ENCODE measurements around the gene STOML1.

DNA sequence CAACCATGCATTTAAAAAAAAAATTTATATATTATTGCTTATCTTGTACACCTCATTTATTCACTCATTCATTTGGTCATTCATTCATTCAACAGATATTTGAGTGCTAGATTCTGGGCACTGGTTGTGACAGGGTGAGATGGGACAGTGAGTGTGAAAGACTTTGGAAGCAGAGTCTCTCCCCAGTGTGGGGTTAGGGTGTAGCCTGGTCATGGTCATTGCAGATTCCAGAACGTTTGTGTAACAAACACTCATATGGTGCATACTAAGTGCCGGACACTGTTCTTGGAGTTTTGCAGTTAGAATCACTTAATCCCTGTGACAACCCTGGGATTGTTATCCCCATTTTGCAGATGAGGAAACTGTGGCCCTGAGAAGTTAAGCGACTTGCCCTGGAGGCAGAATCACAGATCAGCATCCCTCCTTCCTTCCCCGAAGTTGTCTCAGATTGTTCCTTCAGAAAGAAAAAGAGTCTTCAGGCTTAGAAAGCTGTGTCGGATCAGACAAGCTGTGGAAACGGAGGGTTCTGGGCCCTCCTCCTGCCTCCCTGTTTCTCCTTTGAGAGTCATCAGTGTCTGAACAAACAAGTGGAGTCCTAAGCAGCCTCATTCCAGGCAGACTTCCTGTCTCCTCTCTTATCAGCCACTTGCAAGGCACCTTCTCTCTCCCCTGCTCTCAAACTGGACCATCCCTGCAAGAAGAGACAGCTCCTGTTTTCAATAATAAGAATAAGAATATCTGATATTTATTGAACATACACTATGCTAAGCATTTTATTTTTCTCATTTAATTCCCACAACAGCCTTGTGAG, 59.5 kb downstream of the STOML1 start:
- TF ChIP-seq EZH2 (IDR thresholded peaks at IDR 0.05; ENCODE audit: borderline replicate concordance): no peak
- TF ChIP-seq, protein P1, sequence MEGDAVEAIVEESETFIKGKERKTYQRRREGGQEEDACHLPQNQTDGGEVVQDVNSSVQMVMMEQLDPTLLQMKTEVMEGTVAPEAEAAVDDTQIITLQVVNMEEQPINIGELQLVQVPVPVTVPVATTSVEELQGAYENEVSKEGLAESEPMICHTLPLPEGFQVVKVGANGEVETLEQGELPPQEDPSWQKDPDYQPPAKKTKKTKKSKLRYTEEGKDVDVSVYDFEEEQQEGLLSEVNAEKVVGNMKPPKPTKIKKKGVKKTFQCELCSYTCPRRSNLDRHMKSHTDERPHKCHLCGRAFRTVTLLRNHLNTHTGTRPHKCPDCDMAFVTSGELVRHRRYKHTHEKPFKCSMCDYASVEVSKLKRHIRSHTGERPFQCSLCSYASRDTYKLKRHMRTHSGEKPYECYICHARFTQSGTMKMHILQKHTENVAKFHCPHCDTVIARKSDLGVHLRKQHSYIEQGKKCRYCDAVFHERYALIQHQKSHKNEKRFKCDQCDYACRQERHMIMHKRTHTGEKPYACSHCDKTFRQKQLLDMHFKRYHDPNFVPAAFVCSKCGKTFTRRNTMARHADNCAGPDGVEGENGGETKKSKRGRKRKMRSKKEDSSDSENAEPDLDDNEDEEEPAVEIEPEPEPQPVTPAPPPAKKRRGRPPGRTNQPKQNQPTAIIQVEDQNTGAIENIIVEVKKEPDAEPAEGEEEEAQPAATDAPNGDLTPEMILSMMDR (IDR thresholded peaks at IDR 0.05; ENCODE audit: poor library complexity): no peak
